Breast epithelium (tissue), 3 donors: Measurements from ENCODE around the gene GOLIM4.

ENCODE experiments used
- POLR2A ChIP-seq: fragments of 450-650 bp; IDR thresholded peaks from one replicate; pipeline ENCODE4 v1.6.1; 2016; ENCODE audit warnings: antibody characterized with exemption, mild to moderate bottlenecking, moderate library complexity
- POLR2AphosphoS5 ChIP-seq, 3 donors: sonication (generic); formaldehyde crosslinking; IDR thresholded peaks; one replicate each; pipeline ENCODE4 v1.6.1; 2017; ENCODE audit warnings: antibody characterized with exemption in 3 of 3
- TF ChIP-seq, protein P1 (sequence below), 3 donors: fragments of 450-650 bp; IDR thresholded peaks; one replicate each; pipeline ENCODE4 v1.5.1; 2016 to 2017; ENCODE audit warnings: antibody characterized with exemption in 3 of 3, mild to moderate bottlenecking in 3 of 3, moderate library complexity in 3 of 3

DNA sequence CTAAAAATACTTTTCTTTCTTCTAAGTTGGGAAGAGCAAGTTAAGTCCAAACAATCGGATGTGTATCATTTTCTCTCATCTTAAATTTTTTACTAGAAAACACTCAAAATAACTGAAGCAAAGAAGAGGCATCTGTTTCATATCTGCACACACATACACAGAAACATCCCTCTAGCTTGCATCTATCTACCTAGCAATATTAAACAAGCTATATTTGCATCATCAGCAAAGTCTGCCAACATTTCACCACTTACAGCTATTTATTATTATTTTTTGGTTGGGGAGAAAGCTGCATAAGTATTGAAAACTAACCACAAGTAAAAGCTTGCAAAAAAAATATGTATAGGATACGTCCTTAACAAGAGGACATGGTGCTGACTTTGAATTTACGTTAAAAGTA is 1.9 kb downstream of the GOLIM4 start:
- TF ChIP-seq POLR2AphosphoS5 (IDR thresholded peaks at IDR 0.05) (no peak), POLR2A (no peak)
- TF ChIP-seq, protein P1, sequence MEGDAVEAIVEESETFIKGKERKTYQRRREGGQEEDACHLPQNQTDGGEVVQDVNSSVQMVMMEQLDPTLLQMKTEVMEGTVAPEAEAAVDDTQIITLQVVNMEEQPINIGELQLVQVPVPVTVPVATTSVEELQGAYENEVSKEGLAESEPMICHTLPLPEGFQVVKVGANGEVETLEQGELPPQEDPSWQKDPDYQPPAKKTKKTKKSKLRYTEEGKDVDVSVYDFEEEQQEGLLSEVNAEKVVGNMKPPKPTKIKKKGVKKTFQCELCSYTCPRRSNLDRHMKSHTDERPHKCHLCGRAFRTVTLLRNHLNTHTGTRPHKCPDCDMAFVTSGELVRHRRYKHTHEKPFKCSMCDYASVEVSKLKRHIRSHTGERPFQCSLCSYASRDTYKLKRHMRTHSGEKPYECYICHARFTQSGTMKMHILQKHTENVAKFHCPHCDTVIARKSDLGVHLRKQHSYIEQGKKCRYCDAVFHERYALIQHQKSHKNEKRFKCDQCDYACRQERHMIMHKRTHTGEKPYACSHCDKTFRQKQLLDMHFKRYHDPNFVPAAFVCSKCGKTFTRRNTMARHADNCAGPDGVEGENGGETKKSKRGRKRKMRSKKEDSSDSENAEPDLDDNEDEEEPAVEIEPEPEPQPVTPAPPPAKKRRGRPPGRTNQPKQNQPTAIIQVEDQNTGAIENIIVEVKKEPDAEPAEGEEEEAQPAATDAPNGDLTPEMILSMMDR (IDR thresholded peaks at IDR 0.05) = no peak
